CD4-positive, alpha-beta T cell treated with Interleukin-4 for 4 hours (primary cell): ENCODE measurements around the gene YBEY.
A peak's percentile ranks its signal among the peaks of the same experiment; 100 is the strongest.
"Not testable (repeated sequence)": the region's sequence is repeated elsewhere in the genome, so short reads cannot be mapped to it uniquely, and the experiment has no call there.

ENCODE experiments used
- DNase-seq: peaks from one replicate; pipeline ENCODE4 v3.0.0-alpha.2; 2020

YBEY gene

GRCh38 chr21:46285761-46286647, at the start of gene YBEY:
YBEY (plus strand) TSS chr21:46286342; CDS start chr21:46286914, 572 bp downstream.
- DNase-seq: peak; percentile 82

GRCh38 chr21:46237474-46237873, 48.7 kb upstream of the YBEY start:
- DNase-seq: no peak

- DNase-seq: no peak
Measured at GRCh38 chr21:46239817-46240325, 46.3 kb upstream of the YBEY start.

GRCh38 chr21:46241577-46241976, 44.6 kb upstream of the YBEY start:
- not testable (repeated sequence) for DNase-seq

- DNase-seq: no peak
Measured at GRCh38 chr21:46243325-46243724, 42.8 kb upstream of the YBEY start.

- no peak for DNase-seq
Measured at GRCh38 chr21:46243960-46244361, 42.2 kb upstream of the YBEY start.

GRCh38 chr21:46244602-46245001, 41.5 kb upstream of the YBEY start:
- DNase-seq: no peak

GRCh38 chr21:46245213-46245915, 40.8 kb upstream of the YBEY start:
- no peak for DNase-seq

- no peak for DNase-seq
Measured at GRCh38 chr21:46246345-46246744, 39.8 kb upstream of the YBEY start.

GRCh38 chr21:46247699-46248421, 38.3 kb upstream of the YBEY start:
- DNase-seq: no peak

- no peak for DNase-seq
Measured at GRCh38 chr21:46248422-46248782, 37.7 kb upstream of the YBEY start.

- DNase-seq: no peak
Measured at GRCh38 chr21:46248827-46249226, 37.3 kb upstream of the YBEY start.

GRCh38 chr21:46250146-46250725, 35.9 kb upstream of the YBEY start:
- DNase-seq: no peak

- DNase-seq: no peak
Measured at GRCh38 chr21:46252840-46253239, 33.3 kb upstream of the YBEY start.

- DNase-seq: peak; percentile 48
Measured at GRCh38 chr21:46253610-46254124, 32.5 kb upstream of the YBEY start.

GRCh38 chr21:46254208-46254975, 31.8 kb upstream of the YBEY start:
- DNase-seq: no peak

- DNase-seq: no peak
Measured at GRCh38 chr21:46255166-46255565, 31.0 kb upstream of the YBEY start.

- no peak for DNase-seq
Measured at GRCh38 chr21:46255758-46256337, 30.3 kb upstream of the YBEY start.

GRCh38 chr21:46256501-46256994, 29.6 kb upstream of the YBEY start:
- DNase-seq: no peak

- no peak for DNase-seq
Measured at GRCh38 chr21:46264046-46264689, 22.0 kb upstream of the YBEY start.

GRCh38 chr21:46264690-46265144, 21.4 kb upstream of the YBEY start:
- DNase-seq: no peak
